Activated naive CD4-positive, alpha-beta T cell treated with anti-CD3 and anti-CD28 coated beads, Interleukin-2, amount 10 ng/mL, durations not matched to agents 7 days and 5 days (primary cell): ENCODE results near the gene RAB7B.

ENCODE experiments used
- CTCF ChIA-PET: fragments of 350-600 bp; sonication (Branson Sonifier 250); formaldehyde crosslinking; loops from one replicate; lab custom pipeline; 2021; ENCODE audit warnings: antibody characterized with exemption; lab: Charles Lee
- DNase-seq: peaks from one replicate; pipeline ENCODE4 v3.0.0-alpha.2; 2020
- H3K27ac Mint-ChIP-seq: one replicate; pipeline ENCODE4 v1.8.0; 2021; ENCODE audit warnings: mild to moderate bottlenecking, moderate library complexity, mixed read lengths
- H3K27me3 Mint-ChIP-seq: one replicate; pipeline ENCODE4 v1.8.0; 2021; ENCODE audit warnings: mild to moderate bottlenecking, mixed read lengths
- H3K36me3 Mint-ChIP-seq: one replicate; pipeline ENCODE4 v1.8.0; 2021; ENCODE audit warnings: mixed read lengths
- H3K4me1 Mint-ChIP-seq: one replicate; pipeline ENCODE4 v1.8.0; 2021; ENCODE audit warnings: mixed read lengths
- H3K4me3 Mint-ChIP-seq: one replicate; pipeline ENCODE4 v1.8.0; 2021; ENCODE audit warnings: mild to moderate bottlenecking, moderate library complexity, mixed read lengths
- H3K9me3 Mint-ChIP-seq: one replicate; pipeline ENCODE4 v1.8.0; 2021; ENCODE audit warnings: mixed read lengths

Gene RAB7B

DNA sequence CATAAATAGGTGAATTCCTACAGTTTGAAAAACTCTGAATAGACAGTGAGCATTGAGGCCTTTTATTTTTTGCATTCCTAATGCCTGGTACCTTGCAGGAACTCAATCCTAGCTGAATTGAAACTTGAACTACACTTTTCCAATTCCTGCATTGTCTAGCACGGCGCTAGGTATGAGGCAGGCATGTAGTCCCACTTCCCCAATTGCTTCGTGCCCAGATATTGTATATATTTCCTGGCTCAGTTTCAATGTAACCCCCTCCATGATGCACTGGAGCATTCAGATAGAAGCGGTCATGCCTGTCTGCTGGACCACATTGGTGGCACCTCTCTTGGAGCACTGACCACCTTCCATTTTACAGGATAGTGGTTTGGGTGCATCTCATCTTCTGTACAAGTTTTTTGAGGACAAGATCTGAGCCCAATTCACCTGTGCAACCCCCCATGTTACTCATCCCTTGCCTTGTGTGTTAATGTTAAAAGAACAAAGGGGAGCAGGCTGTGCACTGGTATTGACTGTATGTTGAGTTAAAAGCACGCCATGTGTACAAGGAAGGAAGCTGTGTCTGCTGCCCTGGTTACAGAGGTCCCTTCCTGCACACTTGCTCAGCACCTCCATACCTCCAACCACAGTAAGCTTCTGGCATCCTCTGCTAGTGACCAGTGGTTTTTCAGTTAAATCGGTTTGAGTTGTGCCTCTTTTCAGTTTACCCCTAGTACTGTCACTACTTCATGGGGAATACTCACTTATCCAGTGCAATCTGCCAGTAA, 10.0 kb upstream of the RAB7B start:
- no peak for DNase-seq
- Mint-ChIP-seq H3K4me3 (no peak overlapping the region), H3K27me3 (peaks cover 6% of the 10 kb centered on the region), H3K36me3 (no peaks in the 10 kb centered on the region), H3K27ac (no peak overlapping the region), H3K9me3 (no peaks in the 10 kb centered on the region), H3K4me1 (peaks cover 28% of the 10 kb centered on the region)
- CTCF ChIA-PET: interaction anchor here (1.4 kb wide), 1 partner anchor 17 kb away, joined by 3 read pairs; no protein-coding TSS in a partner anchor

DNA sequence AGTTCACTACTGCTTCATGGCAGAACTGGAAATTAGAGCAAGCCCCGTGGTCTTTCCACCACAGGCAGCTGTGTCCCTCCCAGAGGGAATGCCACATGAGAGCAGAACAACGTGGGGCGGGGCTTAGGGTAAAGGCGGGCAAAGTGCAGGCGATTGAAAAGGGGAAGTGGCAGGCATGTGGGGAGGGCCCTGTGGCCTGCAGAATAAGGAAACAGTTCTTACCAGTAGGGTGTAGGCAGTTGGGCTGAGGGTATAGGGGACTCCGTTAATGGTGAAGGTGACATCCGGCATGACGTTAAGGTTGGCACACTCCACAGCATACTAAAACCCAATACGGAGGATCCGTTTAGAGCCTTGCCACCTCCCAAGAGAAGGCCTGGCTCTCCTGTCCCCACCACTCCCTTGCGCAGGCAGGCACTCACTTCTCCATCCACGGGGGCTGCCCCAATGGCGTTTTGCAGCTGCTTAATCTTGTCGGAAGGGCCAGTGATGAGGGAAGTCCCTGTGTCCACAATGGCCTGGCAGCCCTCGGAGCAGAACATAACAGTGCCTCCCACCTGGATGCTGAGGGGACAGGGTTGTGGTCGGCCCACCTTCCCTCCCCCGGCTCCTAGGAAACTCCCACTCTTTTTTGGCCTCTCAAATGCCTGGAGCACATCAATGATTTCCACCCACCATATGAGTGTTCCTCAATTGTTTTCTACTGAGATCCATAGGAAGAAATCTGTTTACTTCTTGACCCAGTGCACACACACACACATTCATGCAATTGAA, 9.1 kb upstream of the RAB7B start:
- H3K4me3 Mint-ChIP-seq: no peak overlapping the region
- peak overlapping the region; percentile 71 for H3K27ac Mint-ChIP-seq
- H3K4me1 Mint-ChIP-seq: peaks cover 28% of the 10 kb centered on the region

GRCh38 chr1:206011057-206011456, 7.9 kb upstream of the RAB7B start:
- Mint-ChIP-seq H3K4me3 (no peak overlapping the region), H3K4me1 (peaks cover 28% of the 10 kb centered on the region), H3K36me3 (no peaks in the 10 kb centered on the region), H3K9me3 (no peaks in the 10 kb centered on the region), H3K27me3 (peaks cover 15% of the 10 kb centered on the region), H3K27ac (no peak overlapping the region)
- DNase-seq: no peak
- CTCF ChIA-PET: interaction anchor here (1.0 kb wide), 1 partner anchor 19 kb away, joined by 3 read pairs; no protein-coding TSS in a partner anchor

More for the DNA sequence above, 9.1 kb upstream of the RAB7B start:
- CTCF ChIA-PET: interaction anchor here (0.6 to 1.4 kb wide), 3 partner anchors 18 to 644 kb away, joined by 3 read pairs; no protein-coding TSS in a partner anchor
- no peaks in the 10 kb centered on the region for H3K9me3 Mint-ChIP-seq
- peaks cover 5% of the 10 kb centered on the region for H3K27me3 Mint-ChIP-seq
- no peaks in the 10 kb centered on the region for H3K36me3 Mint-ChIP-seq
- DNase-seq: peak; percentile 65

DNA sequence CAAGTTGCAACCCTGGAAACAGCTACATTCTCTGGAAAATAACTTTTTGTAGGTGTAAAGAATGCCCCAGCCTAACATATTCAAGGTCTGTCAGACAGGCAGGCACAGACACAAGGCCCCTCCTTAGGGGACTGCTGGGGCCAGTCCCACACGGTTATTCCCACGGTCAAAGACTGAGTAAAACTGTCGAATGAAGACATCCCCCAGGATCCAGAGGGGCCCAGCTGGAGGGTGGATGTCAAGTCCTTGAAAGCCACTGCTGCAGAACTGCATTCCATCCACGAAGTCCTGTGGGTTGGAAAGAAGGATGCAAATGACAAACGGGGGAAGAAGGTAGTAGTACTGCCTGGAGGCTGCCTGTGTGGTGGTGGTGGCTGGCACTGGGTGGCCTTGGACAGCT, 6.9 kb upstream of the RAB7B start:
- Mint-ChIP-seq H3K36me3 (no peaks in the 10 kb centered on the region), H3K27me3 (peaks cover 20% of the 10 kb centered on the region), H3K9me3 (no peaks in the 10 kb centered on the region), H3K27ac (no peak overlapping the region), H3K4me1 (peaks cover 28% of the 10 kb centered on the region), H3K4me3 (no peak overlapping the region)
- no peak for DNase-seq
- CTCF ChIA-PET: interaction anchor here (1.0 kb wide), 1 partner anchor 20 kb away, joined by 3 read pairs; no protein-coding TSS in a partner anchor

DNA sequence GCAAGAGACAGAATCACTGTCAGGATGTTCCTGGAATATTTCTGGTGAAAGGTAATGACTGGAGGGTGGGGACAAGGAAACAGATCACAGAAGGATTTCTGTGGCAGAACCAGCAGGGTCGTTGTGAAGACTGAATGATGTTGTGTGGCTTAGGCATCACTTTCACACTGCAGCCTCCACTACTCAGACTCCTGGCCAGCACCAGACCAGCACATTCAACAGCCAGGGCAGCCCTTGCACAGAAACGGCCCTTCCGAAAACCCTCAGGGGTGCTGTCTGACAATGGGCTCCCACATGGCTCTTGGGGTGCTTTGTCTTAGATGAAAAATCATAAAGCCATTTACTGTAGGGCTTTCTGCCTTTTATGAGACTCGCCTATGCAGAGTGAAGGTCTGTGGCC, 3.8 kb upstream of the RAB7B start:
- H3K4me3 Mint-ChIP-seq: no peak overlapping the region
- CTCF ChIA-PET: interaction anchor here (1.0 to 1.2 kb wide), 2 partner anchors 10 to 29 kb away, joined by 3 read pairs; no protein-coding TSS in a partner anchor
- H3K27ac Mint-ChIP-seq: no peak overlapping the region
- DNase-seq: no peak
- peaks cover 24% of the 10 kb centered on the region for H3K27me3 Mint-ChIP-seq
- H3K4me1 Mint-ChIP-seq: peaks cover 11% of the 10 kb centered on the region
- no peaks in the 10 kb centered on the region for H3K36me3 Mint-ChIP-seq
- peaks cover 7% of the 10 kb centered on the region for H3K9me3 Mint-ChIP-seq

GRCh38 chr1:206005778-206006180, 2.6 kb upstream of the RAB7B start:
- Mint-ChIP-seq H3K36me3 (no peaks in the 10 kb centered on the region), H3K9me3 (peaks cover 7% of the 10 kb centered on the region)
- CTCF ChIA-PET: interaction anchor here (0.9 to 1.0 kb wide), 2 partner anchors 9 to 10 kb away, joined by 3 read pairs; no protein-coding TSS in a partner anchor

GRCh38 chr1:206005234-206005633, 2.0 kb upstream of the RAB7B start:
- H3K27me3 Mint-ChIP-seq: peaks cover 25% of the 10 kb centered on the region
- no peaks in the 10 kb centered on the region for H3K36me3 Mint-ChIP-seq
- no peak overlapping the region for H3K27ac Mint-ChIP-seq
- H3K9me3 Mint-ChIP-seq: peaks cover 7% of the 10 kb centered on the region
- CTCF ChIA-PET: interaction anchor here (0.9 kb wide), 1 partner anchor 11 kb away, joined by 3 read pairs; no protein-coding TSS in a partner anchor
- no peaks in the 10 kb centered on the region for H3K4me1 Mint-ChIP-seq
- DNase-seq: no peak
- no peak overlapping the region for H3K4me3 Mint-ChIP-seq

More at GRCh38 chr1:206005778-206006180, 2.6 kb upstream of the RAB7B start:
- peaks cover 25% of the 10 kb centered on the region for H3K27me3 Mint-ChIP-seq
- H3K4me3 Mint-ChIP-seq: no peak overlapping the region
- H3K4me1 Mint-ChIP-seq: peaks cover 4% of the 10 kb centered on the region
- H3K27ac Mint-ChIP-seq: no peak overlapping the region
- no peak for DNase-seq

GRCh38 chr1:206004826-206005225, 1.6 kb upstream of the RAB7B start:
- peaks cover 25% of the 10 kb centered on the region for H3K27me3 Mint-ChIP-seq
- H3K36me3 Mint-ChIP-seq: no peaks in the 10 kb centered on the region
- DNase-seq: no peak
- no peaks in the 10 kb centered on the region for H3K4me1 Mint-ChIP-seq
- H3K9me3 Mint-ChIP-seq: peaks cover 7% of the 10 kb centered on the region
- CTCF ChIA-PET: interaction anchor here (0.9 kb wide), 1 partner anchor 11 kb away, joined by 3 read pairs; no protein-coding TSS in a partner anchor
- no peak overlapping the region for H3K4me3 Mint-ChIP-seq
- H3K27ac Mint-ChIP-seq: no peak overlapping the region

GRCh38 chr1:206003854-206004800, 932 bp upstream of the RAB7B start:
- no peak for DNase-seq
- Mint-ChIP-seq H3K27me3 (peaks cover 25% of the 10 kb centered on the region), H3K4me1 (no peaks in the 10 kb centered on the region), H3K27ac (no peak overlapping the region), H3K9me3 (peaks cover 7% of the 10 kb centered on the region), H3K4me3 (no peak overlapping the region), H3K36me3 (no peaks in the 10 kb centered on the region)
- CTCF ChIA-PET: interaction anchor here (1.0 kb wide), 1 partner anchor 18 kb away, joined by 3 read pairs; no protein-coding TSS in a partner anchor

DNA sequence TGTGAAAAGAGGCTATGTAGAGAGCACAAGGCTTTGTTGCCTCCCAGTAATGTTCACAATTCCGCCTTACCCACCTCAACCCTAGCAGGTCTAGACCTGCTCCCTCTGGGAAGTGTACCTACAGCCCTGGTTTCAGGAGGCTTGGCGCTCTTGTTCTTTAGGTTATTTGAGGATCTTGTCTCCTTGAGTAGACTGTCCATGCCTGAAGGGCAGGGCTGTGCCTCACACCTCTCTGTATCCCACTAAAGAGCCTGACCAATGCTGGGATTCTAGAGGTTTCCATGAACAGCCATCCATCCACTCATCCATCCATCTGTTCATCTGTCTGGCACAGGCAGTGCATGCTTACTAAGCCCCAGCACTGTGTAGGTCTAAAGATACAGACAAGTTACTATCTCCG, 1.0 kb downstream of the RAB7B start:
- Mint-ChIP-seq H3K27me3 (peaks cover 31% of the 10 kb centered on the region), H3K27ac (no peak overlapping the region), H3K36me3 (no peaks in the 10 kb centered on the region), H3K9me3 (peaks cover 7% of the 10 kb centered on the region), H3K4me1 (no peaks in the 10 kb centered on the region), H3K4me3 (no peak overlapping the region)
- CTCF ChIA-PET: no interaction called here
- DNase-seq: no peak

DNA sequence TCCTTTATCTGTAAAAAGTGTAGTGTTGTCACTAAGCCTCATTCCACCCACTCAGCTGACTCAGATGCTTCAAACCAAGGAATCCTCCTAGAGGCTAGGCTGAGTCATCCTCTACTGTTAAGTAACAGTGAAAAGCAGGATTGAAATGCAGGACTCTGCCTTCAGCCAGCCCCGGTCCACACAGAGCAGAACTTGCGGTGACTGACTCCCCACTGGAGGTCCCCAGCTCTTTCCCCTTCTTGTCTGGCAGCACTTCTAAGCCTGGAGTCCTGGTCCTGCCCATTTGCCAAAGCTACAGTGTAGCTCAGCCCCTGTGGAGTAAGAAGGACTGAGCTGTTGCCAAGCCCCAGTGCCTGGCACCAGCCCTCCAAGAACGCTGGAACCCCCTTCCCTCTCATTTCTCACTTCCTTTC, 1.7 kb downstream of the RAB7B start:
- H3K4me1 Mint-ChIP-seq: no peaks in the 10 kb centered on the region
- peak; percentile 19 for DNase-seq
- peaks cover 7% of the 10 kb centered on the region for H3K9me3 Mint-ChIP-seq
- CTCF ChIA-PET: no interaction called here
- peaks cover 28% of the 10 kb centered on the region for H3K27me3 Mint-ChIP-seq
- H3K27ac Mint-ChIP-seq: no peak overlapping the region
- no peaks in the 10 kb centered on the region for H3K36me3 Mint-ChIP-seq
- H3K4me3 Mint-ChIP-seq: no peak overlapping the region

DNA sequence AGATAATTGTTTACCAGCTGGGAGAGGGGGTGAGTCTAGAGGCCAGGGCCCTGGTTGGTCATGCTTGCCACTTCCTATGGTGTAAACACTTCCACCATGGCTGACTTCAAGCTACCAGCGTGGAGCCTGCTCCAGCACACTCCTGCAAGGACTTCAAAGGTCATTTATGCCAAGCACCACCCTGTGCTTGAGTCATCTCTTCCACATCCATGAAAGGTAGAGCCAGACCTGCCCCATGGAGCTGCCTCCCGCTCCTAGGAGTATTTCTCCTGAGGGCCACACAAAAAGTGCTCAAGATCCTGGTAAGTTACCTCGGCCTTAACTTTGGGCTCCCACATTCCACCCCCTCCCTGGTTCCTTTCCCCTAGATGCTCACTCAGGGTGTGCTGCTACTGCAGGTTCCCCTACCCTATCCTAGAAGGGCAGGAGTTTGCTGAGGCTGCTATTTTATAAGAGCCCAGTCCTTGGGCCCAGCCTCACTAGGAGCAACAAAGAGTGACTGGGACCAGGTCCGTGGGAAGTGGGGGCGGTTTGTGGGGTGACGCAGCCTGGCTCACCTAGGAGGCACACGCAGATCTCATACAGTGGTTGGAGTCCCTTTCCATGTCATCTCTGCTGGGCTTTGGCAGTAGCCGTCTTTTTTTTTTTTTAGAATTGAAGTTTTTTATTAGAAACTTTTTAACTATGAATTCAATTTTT, 2.4 kb downstream of the RAB7B start:
- peak; percentile 6 for DNase-seq
- Mint-ChIP-seq H3K9me3 (peaks cover 7% of the 10 kb centered on the region), H3K4me3 (no peak overlapping the region), H3K36me3 (no peaks in the 10 kb centered on the region), H3K4me1 (no peaks in the 10 kb centered on the region), H3K27me3 (peaks cover 25% of the 10 kb centered on the region), H3K27ac (no peak overlapping the region)
- CTCF ChIA-PET: interaction anchor here (0.8 kb wide), 1 partner anchor 12 kb away, joined by 3 read pairs; no protein-coding TSS in a partner anchor
